HS-5 (cell line): Measurements from ENCODE around the gene GSG1L.

ENCODE experiments used
- DNase-seq: peaks from one replicate; pipeline ENCODE4 v3.0.0-alpha.2; 2012; ENCODE audit warnings: low read depth

GSG1L gene

GRCh38 chr16:27790546-27791403 lies 272.7 kb downstream of the GSG1L start:
- no peak for DNase-seq

GRCh38 chr16:27789595-27790241 lies 273.8 kb downstream of the GSG1L start:
- DNase-seq = no peak

- no peak for DNase-seq
These were observed 274.4 kb downstream of the GSG1L start for GRCh38 chr16:27789150-27789549.

GRCh38 chr16:27787665-27788064 lies 275.8 kb downstream of the GSG1L start:
- DNase-seq = no peak

- DNase-seq = no peak
These were observed 276.4 kb downstream of the GSG1L start for GRCh38 chr16:27786923-27787625.

- DNase-seq = no peak
These were observed 277.1 kb downstream of the GSG1L start for GRCh38 chr16:27786221-27786922.

GRCh38 chr16:27785307-27785678 lies 278.2 kb downstream of the GSG1L start:
- DNase-seq = no peak

GRCh38 chr16:27784351-27785306 lies 278.9 kb downstream of the GSG1L start:
- no peak for DNase-seq

GRCh38 chr16:27781981-27782880 lies 281.3 kb downstream of the GSG1L start:
- no peak for DNase-seq

GRCh38 chr16:27781195-27781524 lies 282.4 kb downstream of the GSG1L start:
- DNase-seq = no peak

- DNase-seq = no peak
These were observed 282.9 kb downstream of the GSG1L start for GRCh38 chr16:27780468-27781194.

- no peak for DNase-seq
These were observed 283.8 kb downstream of the GSG1L start for GRCh38 chr16:27779641-27780164.

- DNase-seq = no peak
These were observed 284.5 kb downstream of the GSG1L start for GRCh38 chr16:27778926-27779570.

- DNase-seq = no peak
These were observed 285.2 kb downstream of the GSG1L start for GRCh38 chr16:27778171-27778925.

GRCh38 chr16:27777527-27777926 lies 286.0 kb downstream of the GSG1L start:
- DNase-seq = no peak

GRCh38 chr16:27776556-27777225 lies 286.8 kb downstream of the GSG1L start:
- DNase-seq = no peak

GRCh38 chr16:27775254-27775653 lies 288.3 kb downstream of the GSG1L start:
- no peak for DNase-seq
